ENCODE measurements around the gene TMTC1. TPM values are rescaled to one million over a fixed set of nuclear protein-coding genes. Genes with fewer than 3 reads are reported as not detected.

The TMTC1 gene
- total RNA-seq, 2 experiments from 2014 or later = not detected

DNA sequence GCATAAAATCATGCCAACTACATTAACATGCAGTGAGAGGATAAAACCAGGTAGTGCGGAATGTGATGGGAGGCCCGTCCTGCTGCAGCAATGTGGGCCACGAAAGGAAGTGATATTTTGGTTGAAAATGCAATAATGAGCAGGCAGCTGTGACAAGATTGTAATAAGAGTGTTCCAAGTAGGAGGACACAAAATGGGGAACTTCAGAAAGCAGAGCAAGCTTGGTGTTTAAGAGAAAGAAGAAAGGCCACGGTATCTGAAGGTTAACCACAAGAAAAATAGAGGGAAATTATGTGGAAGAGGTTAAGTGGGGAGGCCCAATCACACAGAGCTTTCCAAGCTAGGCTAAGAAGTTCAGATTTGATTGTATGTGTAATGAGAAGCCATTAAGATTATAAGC, 320.5 kb downstream of the TMTC1 start:
- H3K9me3 Mint-ChIP-seq = no peaks in the 10 kb centered on the region
- ChIA-PET POLR2A (no interaction called here), CTCF (no interaction called here)
- no peaks in the 10 kb centered on the region for H3K36me3 Mint-ChIP-seq (ENCODE audit: low read depth)
- no peak overlapping the region for H3K4me3 Mint-ChIP-seq
- no peaks in the 10 kb centered on the region for H3K4me1 Mint-ChIP-seq (ENCODE audit: low read depth)
- no peak for DNase-seq
- intact Hi-C loops (cut with micrococcal nuclease) = no loop called here
- H3K27me3 Mint-ChIP-seq = no peaks in the 10 kb centered on the region
- ATAC-seq = no peak
- H3K27ac Mint-ChIP-seq = no peak overlapping the region
- TF ChIP-seq, protein P1, sequence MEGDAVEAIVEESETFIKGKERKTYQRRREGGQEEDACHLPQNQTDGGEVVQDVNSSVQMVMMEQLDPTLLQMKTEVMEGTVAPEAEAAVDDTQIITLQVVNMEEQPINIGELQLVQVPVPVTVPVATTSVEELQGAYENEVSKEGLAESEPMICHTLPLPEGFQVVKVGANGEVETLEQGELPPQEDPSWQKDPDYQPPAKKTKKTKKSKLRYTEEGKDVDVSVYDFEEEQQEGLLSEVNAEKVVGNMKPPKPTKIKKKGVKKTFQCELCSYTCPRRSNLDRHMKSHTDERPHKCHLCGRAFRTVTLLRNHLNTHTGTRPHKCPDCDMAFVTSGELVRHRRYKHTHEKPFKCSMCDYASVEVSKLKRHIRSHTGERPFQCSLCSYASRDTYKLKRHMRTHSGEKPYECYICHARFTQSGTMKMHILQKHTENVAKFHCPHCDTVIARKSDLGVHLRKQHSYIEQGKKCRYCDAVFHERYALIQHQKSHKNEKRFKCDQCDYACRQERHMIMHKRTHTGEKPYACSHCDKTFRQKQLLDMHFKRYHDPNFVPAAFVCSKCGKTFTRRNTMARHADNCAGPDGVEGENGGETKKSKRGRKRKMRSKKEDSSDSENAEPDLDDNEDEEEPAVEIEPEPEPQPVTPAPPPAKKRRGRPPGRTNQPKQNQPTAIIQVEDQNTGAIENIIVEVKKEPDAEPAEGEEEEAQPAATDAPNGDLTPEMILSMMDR (IDR thresholded peaks at IDR 0.05) = no peak

DNA sequence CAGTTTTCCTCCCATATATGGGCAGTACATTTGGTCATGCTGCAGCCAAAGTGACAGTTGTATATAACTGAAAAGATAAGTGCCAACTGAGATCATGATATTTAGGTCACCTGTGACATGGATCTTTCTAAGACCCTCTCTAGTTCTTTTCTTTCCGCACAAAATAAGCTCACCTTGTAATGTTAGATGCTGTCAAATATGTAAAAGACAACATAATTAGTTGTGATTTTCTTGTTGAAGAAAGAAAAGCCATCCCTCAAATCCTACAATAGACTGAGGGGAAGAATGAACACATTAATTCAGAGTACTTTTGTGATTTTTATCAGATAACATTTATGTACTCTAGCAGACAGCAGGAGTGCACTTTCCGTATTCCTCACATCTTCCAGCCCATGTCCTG, 323.7 kb downstream of the TMTC1 start:
- ATAC-seq (no peak), DNase-seq (no peak)
- Mint-ChIP-seq H3K4me1 (ENCODE audit: low read depth) (no peaks in the 10 kb centered on the region), H3K9me3 (no peaks in the 10 kb centered on the region), H3K36me3 (ENCODE audit: low read depth) (no peaks in the 10 kb centered on the region), H3K27me3 (no peaks in the 10 kb centered on the region), H3K4me3 (no peak overlapping the region), H3K27ac (no peak overlapping the region)
- intact Hi-C loops (cut with micrococcal nuclease) = no loop called here
- ChIA-PET CTCF (no interaction called here), POLR2A (no interaction called here)
- TF ChIP-seq, protein P1 (IDR thresholded peaks at IDR 0.05) = no peak

DNA sequence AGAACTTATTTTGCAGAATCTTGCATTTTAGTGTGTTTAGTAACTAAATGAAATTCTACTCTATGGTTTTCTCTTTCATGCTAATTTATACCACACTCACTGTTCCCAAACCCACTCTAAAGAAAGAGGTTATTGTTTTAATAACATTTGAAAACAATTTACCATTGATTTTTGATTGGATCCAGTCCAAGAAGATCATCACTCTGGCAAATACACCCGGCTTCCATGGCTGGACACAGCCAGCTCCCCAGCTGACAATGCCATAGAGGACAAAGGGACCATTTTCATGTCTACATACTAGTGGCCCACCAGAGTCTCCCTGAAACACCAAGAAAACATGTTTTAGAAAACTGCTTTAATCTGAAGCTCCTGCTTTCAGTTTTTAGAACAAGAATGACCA, 328.7 kb downstream of the TMTC1 start:
- intact Hi-C loops (cut with micrococcal nuclease) = no loop called here
- Mint-ChIP-seq H3K9me3 (no peaks in the 10 kb centered on the region), H3K27ac (no peak overlapping the region), H3K27me3 (peaks cover 10% of the 10 kb centered on the region), H3K4me1 (ENCODE audit: low read depth) (no peaks in the 10 kb centered on the region), H3K36me3 (ENCODE audit: low read depth) (no peaks in the 10 kb centered on the region), H3K4me3 (no peak overlapping the region)
- ChIA-PET CTCF (no interaction called here), POLR2A (no interaction called here)
- DNase-seq (no peak), ATAC-seq (no peak)
- TF ChIP-seq, protein P1 (IDR thresholded peaks at IDR 0.05) = no peak

DNA sequence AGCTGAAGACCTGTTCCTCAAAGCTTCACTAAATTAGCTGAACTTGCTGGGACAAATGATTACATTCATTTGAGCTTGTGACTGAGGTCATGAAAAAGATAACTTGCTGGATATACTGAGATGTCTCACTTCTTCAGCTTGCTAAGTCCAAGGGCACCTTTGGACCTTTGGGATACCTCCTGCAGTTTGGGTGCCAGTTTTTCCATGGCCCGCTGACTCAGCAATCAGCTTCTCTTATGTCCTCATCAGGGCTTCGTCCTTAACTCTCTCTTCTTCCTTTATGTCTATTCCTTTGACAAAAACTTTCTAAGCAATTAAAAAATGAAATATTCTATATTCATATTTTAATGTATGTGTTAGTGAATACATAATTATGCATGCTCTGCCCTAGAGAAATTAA, 331.9 kb downstream of the TMTC1 start:
- Mint-ChIP-seq H3K4me3 (no peak overlapping the region), H3K27me3 (peaks cover 13% of the 10 kb centered on the region), H3K4me1 (ENCODE audit: low read depth) (no peaks in the 10 kb centered on the region), H3K27ac (no peak overlapping the region), H3K36me3 (ENCODE audit: low read depth) (no peaks in the 10 kb centered on the region), H3K9me3 (no peaks in the 10 kb centered on the region)
- ChIA-PET POLR2A (no interaction called here), CTCF (no interaction called here)
- no peak for ATAC-seq
- DNase-seq = no peak
- intact Hi-C loops (cut with micrococcal nuclease) = no loop called here
- TF ChIP-seq, protein P1 (IDR thresholded peaks at IDR 0.05) = no peak
